ENCODE results near the gene FANCM. TPM values are rescaled to one million over a fixed set of nuclear protein-coding genes. Genes with fewer than 3 reads are reported as not detected.
A peak's percentile ranks its signal among the peaks of the same experiment; 100 is the strongest.
"Not testable (repeated sequence)": the region's sequence is repeated elsewhere in the genome, so short reads cannot be mapped to it uniquely, and the experiment has no call there.

FANCM gene
- total RNA-seq: 7.7 and 14.3 TPM in 2 replicates

GRCh38 chr14:45135659-45136395 is at the start of gene FANCM:
Gene FANCM (plus strand): TSS chr14:45135930. CDS start chr14:45136032, 102 bp downstream.
- peak; percentile 94 for DNase-seq (ENCODE audit: low read depth, low spot score)

GRCh38 chr14:45089813-45090212 is 45.9 kb upstream of the FANCM start:
- DNase-seq (ENCODE audit: low read depth, low spot score): no peak

- no peak for DNase-seq (ENCODE audit: low read depth, low spot score)
Measured at GRCh38 chr14:45091710-45092109, 44.0 kb upstream of the FANCM start.

GRCh38 chr14:45094275-45094674 is 41.5 kb upstream of the FANCM start:
- DNase-seq (ENCODE audit: low read depth, low spot score): no peak

- no peak for DNase-seq (ENCODE audit: low read depth, low spot score)
Measured at GRCh38 chr14:45095143-45095542, 40.6 kb upstream of the FANCM start.

GRCh38 chr14:45096218-45096617 is 39.5 kb upstream of the FANCM start:
- no peak for DNase-seq (ENCODE audit: low read depth, low spot score)

GRCh38 chr14:45103806-45104205 is 31.9 kb upstream of the FANCM start:
- DNase-seq (ENCODE audit: low read depth, low spot score): no peak

GRCh38 chr14:45104561-45104960 is 31.2 kb upstream of the FANCM start:
- no peak for DNase-seq (ENCODE audit: low read depth, low spot score)

GRCh38 chr14:45112896-45113781 is 22.6 kb upstream of the FANCM start:
- DNase-seq (ENCODE audit: low read depth, low spot score): no peak

GRCh38 chr14:45114327-45114726 is 21.4 kb upstream of the FANCM start:
- no peak for DNase-seq (ENCODE audit: low read depth, low spot score)

- no peak for DNase-seq (ENCODE audit: low read depth, low spot score)
Measured at GRCh38 chr14:45118594-45118993, 17.1 kb upstream of the FANCM start.

- no peak for DNase-seq (ENCODE audit: low read depth, low spot score)
Measured at GRCh38 chr14:45120096-45120495, 15.6 kb upstream of the FANCM start.

- no peak for DNase-seq (ENCODE audit: low read depth, low spot score)
Measured at GRCh38 chr14:45123271-45123670, 12.5 kb upstream of the FANCM start.

GRCh38 chr14:45125754-45126153 is 10.0 kb upstream of the FANCM start:
- DNase-seq (ENCODE audit: low read depth, low spot score): no peak

- DNase-seq (ENCODE audit: low read depth, low spot score): no peak
Measured at GRCh38 chr14:45128963-45129629, 6.6 kb upstream of the FANCM start.

GRCh38 chr14:45133683-45134050 is 2.1 kb upstream of the FANCM start:
- no peak for DNase-seq (ENCODE audit: low read depth, low spot score)

GRCh38 chr14:45134051-45134958 is 1.4 kb upstream of the FANCM start, which contains the start of gene FKBP3:
Gene FKBP3 (minus strand): TSS chr14:45134481. CDS start chr14:45134456, 25 bp downstream.
- peak; percentile 98 for DNase-seq (ENCODE audit: low read depth, low spot score)

GRCh38 chr14:45135156-45135555 is 574 bp upstream of the FANCM start:
- no peak for DNase-seq (ENCODE audit: low read depth, low spot score)

- DNase-seq (ENCODE audit: low read depth, low spot score): no peak
Measured at GRCh38 chr14:45136399-45136798, 669 bp downstream of the FANCM start.

- no peak for DNase-seq (ENCODE audit: low read depth, low spot score)
Measured at GRCh38 chr14:45140661-45141187, 5.0 kb downstream of the FANCM start.

GRCh38 chr14:45142083-45142482 is 6.4 kb downstream of the FANCM start:
- not testable (repeated sequence) for DNase-seq (ENCODE audit: low read depth, low spot score)
